ENCODE data around the gene UGGT1. TPM values are rescaled to one million over a fixed set of nuclear protein-coding genes. Genes with fewer than 3 reads are reported as not detected.

Gene UGGT1
- polyA plus RNA-seq, 1 donor (not counting 4 experiments of a cell fraction or from before 2014, with no cell fraction given): 26.7 TPM

GRCh38 chr2:128139624-128140023, 48.6 kb downstream of the UGGT1 start:
- H3K79me2 ChIP-seq (ENCODE audit: control insufficient read depth, insufficient read depth, low read length): no peaks in the 10 kb centered on the region
- H3K36me3 ChIP-seq (ENCODE audit: control insufficient read depth in 2 of 2, extremely low read depth in 1 of 2, insufficient read depth in 2 of 2, low read length in 2 of 2): peaks cover 13 to 18% of the 10 kb centered on the region in 2 experiments
- H3K27ac ChIP-seq (ENCODE audit: control insufficient read depth, insufficient read depth, low read length): no peak overlapping the region
- H3K27me3 ChIP-seq (ENCODE audit: control insufficient read depth, extremely low read depth, insufficient read depth, low read length): no peaks in the 10 kb centered on the region
- TF ChIP-seq EZH2 (IDR thresholded peaks at IDR 0.05; ENCODE audit: low read length) (no peak), CTCF (optimal IDR thresholded peaks at IDR 0.05 in 1 of 3, IDR thresholded peaks at IDR 0.05 in 1 of 3, conservative IDR thresholded peaks at IDR 0.05 in 1 of 3; ENCODE audit: extremely low read depth in 1 of 3, insufficient read depth in 2 of 3, low read length in 3 of 3) (no peak)
- no peaks in the 10 kb centered on the region for H3K9me3 ChIP-seq (ENCODE audit: control insufficient read depth, low read depth, low read length)
- H3K4me3 ChIP-seq (ENCODE audit: control insufficient read depth in 2 of 3, extremely low read depth in 1 of 3, insufficient read depth in 2 of 3, low read depth in 1 of 3, low read length in 3 of 3): no peak overlapping the region
- no peaks in the 10 kb centered on the region for H3K4me1 ChIP-seq (ENCODE audit: control insufficient read depth, extremely low read depth, insufficient read depth, low read length)
- H2AFZ ChIP-seq (ENCODE audit: control insufficient read depth, low read length): no peak overlapping the region
- dilution Hi-C loops (cut with MboI; ENCODE audit: extremely low pct_ligation_motif_present, low sequenced_read_pairs): no loop called here
- no peaks in the 10 kb centered on the region for H4K20me1 ChIP-seq (ENCODE audit: control insufficient read depth, extremely low read depth, insufficient read depth, low read length)
- FAIRE-seq: no peak
- no peak overlapping the region for H3K4me2 ChIP-seq (ENCODE audit: control insufficient read depth, extremely low read depth, insufficient read depth, low read depth, low read length)
- no peak overlapping the region for H3K9ac ChIP-seq (ENCODE audit: control insufficient read depth, extremely low read depth, insufficient read depth, low read length)
- no peaks in the 10 kb centered on the region for H3K9me1 ChIP-seq (ENCODE audit: control insufficient read depth, extremely low read depth, insufficient read depth, low read length)
- no peak for DNase-seq (ENCODE audit: low read depth, low spot score)

- no peak for DNase-seq (ENCODE audit: low read depth, low spot score)
- Histone ChIP-seq H4K20me1 (ENCODE audit: control insufficient read depth, extremely low read depth, insufficient read depth, low read length) (no peaks in the 10 kb centered on the region), H3K27me3 (ENCODE audit: control insufficient read depth, extremely low read depth, insufficient read depth, low read length) (no peaks in the 10 kb centered on the region), H3K9ac (ENCODE audit: control insufficient read depth, extremely low read depth, insufficient read depth, low read length) (no peak overlapping the region), H3K9me1 (ENCODE audit: control insufficient read depth, extremely low read depth, insufficient read depth, low read length) (no peaks in the 10 kb centered on the region), H3K79me2 (ENCODE audit: control insufficient read depth, insufficient read depth, low read length) (no peaks in the 10 kb centered on the region), H3K4me3 (ENCODE audit: control insufficient read depth in 2 of 3, extremely low read depth in 1 of 3, insufficient read depth in 2 of 3, low read depth in 1 of 3, low read length in 3 of 3) (no peak overlapping the region), H2AFZ (ENCODE audit: control insufficient read depth, low read length) (no peak overlapping the region), H3K27ac (ENCODE audit: control insufficient read depth, insufficient read depth, low read length) (no peak overlapping the region), H3K9me3 (ENCODE audit: control insufficient read depth, low read depth, low read length) (no peaks in the 10 kb centered on the region), H3K4me1 (ENCODE audit: control insufficient read depth, extremely low read depth, insufficient read depth, low read length) (no peaks in the 10 kb centered on the region), H3K36me3 (ENCODE audit: control insufficient read depth in 2 of 2, extremely low read depth in 1 of 2, insufficient read depth in 2 of 2, low read length in 2 of 2) (peaks cover 6 to 7% of the 10 kb centered on the region in 2 experiments), H3K4me2 (ENCODE audit: control insufficient read depth, extremely low read depth, insufficient read depth, low read depth, low read length) (no peak overlapping the region)
- no peak for FAIRE-seq
- dilution Hi-C loops (cut with MboI; ENCODE audit: extremely low pct_ligation_motif_present, low sequenced_read_pairs): no loop called here
- TF ChIP-seq EZH2 (IDR thresholded peaks at IDR 0.05; ENCODE audit: low read length) (no peak), CTCF (optimal IDR thresholded peaks at IDR 0.05 in 1 of 3, IDR thresholded peaks at IDR 0.05 in 1 of 3, conservative IDR thresholded peaks at IDR 0.05 in 1 of 3; ENCODE audit: extremely low read depth in 1 of 3, insufficient read depth in 2 of 3, low read length in 3 of 3) (no peak)
Observed at GRCh38 chr2:128145651-128146050, 54.7 kb downstream of the UGGT1 start.

All from keratinocyte (primary cell).